Measurements from ENCODE around the gene PSMC4. TPM values are rescaled to one million over a fixed set of nuclear protein-coding genes. Genes with fewer than 3 reads are reported as not detected.

The PSMC4 gene
- total RNA-seq, 1 experiment from 2014 or later, result 120 TPM

GRCh38 chr19:39951065-39951650, 19.8 kb upstream of the PSMC4 start:
- Histone ChIP-seq H3K9me3 (ENCODE audit: control insufficient read depth in 1 of 2, insufficient read depth in 1 of 2, low read depth in 1 of 2, low read length in 2 of 2) (no peaks in the 10 kb centered on the region), H3K36me3 (ENCODE audit: control insufficient read depth in 1 of 2, insufficient read depth in 2 of 2, low read length in 2 of 2) (no peaks in the 10 kb centered on the region), H3K27me3 (ENCODE audit: insufficient read depth, low read length) (no peaks in the 10 kb centered on the region), H3K27ac (ENCODE audit: low read depth, low read length) (no peak overlapping the region), H3K79me2 (ENCODE audit: insufficient read depth, low read length) (no peaks in the 10 kb centered on the region), H4K20me1 (ENCODE audit: insufficient read depth) (no peaks in the 10 kb centered on the region), H3K4me3 (replicated peaks in 1 of 2; ENCODE audit: low read depth in 1 of 2, low read length in 2 of 2) (no peak overlapping the region), H3K4me2 (ENCODE audit: low read length) (no peak overlapping the region), H3K9me2 (ENCODE audit: insufficient read depth) (no peaks in the 10 kb centered on the region; the same call in 1 of the 2 replicates), H2AFZ (ENCODE audit: low read depth, low read length, poor library complexity, severe bottlenecking) (no peak overlapping the region), H3K9ac (ENCODE audit: low read length) (no peak overlapping the region), H3K4me1 (ENCODE audit: control insufficient read depth in 1 of 2, insufficient read depth in 2 of 2, low read length in 2 of 2) (no peaks in the 10 kb centered on the region)
- no peak for ATAC-seq
- intact Hi-C loops (cut with micrococcal nuclease), result no loop called here
- no TSS peak for BruUV-seq (replicated peaks)
- no peak for DNase-seq (ENCODE audit: low read depth, low spot score)
- RAD21 ChIA-PET (ENCODE audit: low non-redundant PET in 1 of 2, low total read pairs in 2 of 2, uncharacterized antibody in 2 of 2, unreplicated experiment in 2 of 2), result no interaction called here
- TF ChIP-seq ZFX (IDR thresholded peaks at IDR 0.05) (no peak), SRF (IDR thresholded peaks at IDR 0.05; ENCODE audit: low read depth) (no peak)
- TF ChIP-seq, protein P1, sequence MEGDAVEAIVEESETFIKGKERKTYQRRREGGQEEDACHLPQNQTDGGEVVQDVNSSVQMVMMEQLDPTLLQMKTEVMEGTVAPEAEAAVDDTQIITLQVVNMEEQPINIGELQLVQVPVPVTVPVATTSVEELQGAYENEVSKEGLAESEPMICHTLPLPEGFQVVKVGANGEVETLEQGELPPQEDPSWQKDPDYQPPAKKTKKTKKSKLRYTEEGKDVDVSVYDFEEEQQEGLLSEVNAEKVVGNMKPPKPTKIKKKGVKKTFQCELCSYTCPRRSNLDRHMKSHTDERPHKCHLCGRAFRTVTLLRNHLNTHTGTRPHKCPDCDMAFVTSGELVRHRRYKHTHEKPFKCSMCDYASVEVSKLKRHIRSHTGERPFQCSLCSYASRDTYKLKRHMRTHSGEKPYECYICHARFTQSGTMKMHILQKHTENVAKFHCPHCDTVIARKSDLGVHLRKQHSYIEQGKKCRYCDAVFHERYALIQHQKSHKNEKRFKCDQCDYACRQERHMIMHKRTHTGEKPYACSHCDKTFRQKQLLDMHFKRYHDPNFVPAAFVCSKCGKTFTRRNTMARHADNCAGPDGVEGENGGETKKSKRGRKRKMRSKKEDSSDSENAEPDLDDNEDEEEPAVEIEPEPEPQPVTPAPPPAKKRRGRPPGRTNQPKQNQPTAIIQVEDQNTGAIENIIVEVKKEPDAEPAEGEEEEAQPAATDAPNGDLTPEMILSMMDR (IDR thresholded peaks at IDR 0.05 in 2 of 3, conservative IDR thresholded peaks at IDR 0.05 in 1 of 3; ENCODE audit: borderline replicate concordance in 1 of 3, insufficient read depth in 1 of 3, low read depth in 2 of 3, low read length in 2 of 3), result no peak
- POLR2A ChIA-PET, result no interaction called here
- CTCF ChIA-PET, result no interaction called here

GRCh38 chr19:39951686-39952085, 19.3 kb upstream of the PSMC4 start:
- no peak for TF ChIP-seq SRF (IDR thresholded peaks at IDR 0.05; ENCODE audit: low read depth)
- no peak for TF ChIP-seq ZNF274 (IDR thresholded peaks at IDR 0.05; ENCODE audit: low read depth, low read length)
- no peak for TF ChIP-seq JUND (IDR thresholded peaks at IDR 0.05)
- no peak for TF ChIP-seq MAX (IDR thresholded peaks at IDR 0.05)
- no peak for TF ChIP-seq EZH2phosphoT487 (IDR thresholded peaks at IDR 0.05; ENCODE audit: borderline replicate concordance)
- no peak for TF ChIP-seq REST (IDR thresholded peaks at IDR 0.05; ENCODE audit: low read depth)
- H3K27me3 ChIP-seq (ENCODE audit: insufficient read depth, low read length), result no peaks in the 10 kb centered on the region
- no peak overlapping the region for H2AFZ ChIP-seq (ENCODE audit: low read depth, low read length, poor library complexity, severe bottlenecking)
- ChIA-PET RAD21 (ENCODE audit: low non-redundant PET in 1 of 2, low total read pairs in 2 of 2, uncharacterized antibody in 2 of 2, unreplicated experiment in 2 of 2) (no interaction called here), CTCF (no interaction called here), POLR2A (no interaction called here)
- H3K9ac ChIP-seq (ENCODE audit: low read length), result no peak overlapping the region
- H4K20me1 ChIP-seq (ENCODE audit: insufficient read depth), result no peaks in the 10 kb centered on the region
- no peaks in the 10 kb centered on the region for H3K36me3 ChIP-seq (ENCODE audit: control insufficient read depth in 1 of 2, insufficient read depth in 2 of 2, low read length in 2 of 2)
- H3K4me2 ChIP-seq (ENCODE audit: low read length), result no peak overlapping the region
- H3K4me1 ChIP-seq (ENCODE audit: control insufficient read depth in 1 of 2, insufficient read depth in 2 of 2, low read length in 2 of 2), result no peaks in the 10 kb centered on the region
- BruUV-seq (replicated peaks), result no TSS peak
- H3K9me3 ChIP-seq (ENCODE audit: control insufficient read depth in 1 of 2, insufficient read depth in 1 of 2, low read depth in 1 of 2, low read length in 2 of 2), result no peaks in the 10 kb centered on the region
- no peak for ATAC-seq
- H3K9me2 ChIP-seq (ENCODE audit: insufficient read depth), result no peaks in the 10 kb centered on the region; the same call in 1 of the 2 replicates
- no peak for DNase-seq (ENCODE audit: low read depth, low spot score)
- no peak overlapping the region for H3K27ac ChIP-seq (ENCODE audit: low read depth, low read length)
- no peaks in the 10 kb centered on the region for H3K79me2 ChIP-seq (ENCODE audit: insufficient read depth, low read length)
- intact Hi-C loops (cut with micrococcal nuclease), result no loop called here
- no peak overlapping the region for H3K4me3 ChIP-seq (replicated peaks in 1 of 2; ENCODE audit: low read depth in 1 of 2, low read length in 2 of 2)

Data from HCT116 (cell line).